AG08395 (cell line): ENCODE data around the gene SLC46A2.

Experiments used
- DNase-seq: peaks from one replicate; pipeline ENCODE4 v3.0.0; 2012; ENCODE audit warnings: mixed read lengths, low spot score

The SLC46A2 gene, protein sequence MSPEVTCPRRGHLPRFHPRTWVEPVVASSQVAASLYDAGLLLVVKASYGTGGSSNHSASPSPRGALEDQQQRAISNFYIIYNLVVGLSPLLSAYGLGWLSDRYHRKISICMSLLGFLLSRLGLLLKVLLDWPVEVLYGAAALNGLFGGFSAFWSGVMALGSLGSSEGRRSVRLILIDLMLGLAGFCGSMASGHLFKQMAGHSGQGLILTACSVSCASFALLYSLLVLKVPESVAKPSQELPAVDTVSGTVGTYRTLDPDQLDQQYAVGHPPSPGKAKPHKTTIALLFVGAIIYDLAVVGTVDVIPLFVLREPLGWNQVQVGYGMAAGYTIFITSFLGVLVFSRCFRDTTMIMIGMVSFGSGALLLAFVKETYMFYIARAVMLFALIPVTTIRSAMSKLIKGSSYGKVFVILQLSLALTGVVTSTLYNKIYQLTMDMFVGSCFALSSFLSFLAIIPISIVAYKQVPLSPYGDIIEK

DNA sequence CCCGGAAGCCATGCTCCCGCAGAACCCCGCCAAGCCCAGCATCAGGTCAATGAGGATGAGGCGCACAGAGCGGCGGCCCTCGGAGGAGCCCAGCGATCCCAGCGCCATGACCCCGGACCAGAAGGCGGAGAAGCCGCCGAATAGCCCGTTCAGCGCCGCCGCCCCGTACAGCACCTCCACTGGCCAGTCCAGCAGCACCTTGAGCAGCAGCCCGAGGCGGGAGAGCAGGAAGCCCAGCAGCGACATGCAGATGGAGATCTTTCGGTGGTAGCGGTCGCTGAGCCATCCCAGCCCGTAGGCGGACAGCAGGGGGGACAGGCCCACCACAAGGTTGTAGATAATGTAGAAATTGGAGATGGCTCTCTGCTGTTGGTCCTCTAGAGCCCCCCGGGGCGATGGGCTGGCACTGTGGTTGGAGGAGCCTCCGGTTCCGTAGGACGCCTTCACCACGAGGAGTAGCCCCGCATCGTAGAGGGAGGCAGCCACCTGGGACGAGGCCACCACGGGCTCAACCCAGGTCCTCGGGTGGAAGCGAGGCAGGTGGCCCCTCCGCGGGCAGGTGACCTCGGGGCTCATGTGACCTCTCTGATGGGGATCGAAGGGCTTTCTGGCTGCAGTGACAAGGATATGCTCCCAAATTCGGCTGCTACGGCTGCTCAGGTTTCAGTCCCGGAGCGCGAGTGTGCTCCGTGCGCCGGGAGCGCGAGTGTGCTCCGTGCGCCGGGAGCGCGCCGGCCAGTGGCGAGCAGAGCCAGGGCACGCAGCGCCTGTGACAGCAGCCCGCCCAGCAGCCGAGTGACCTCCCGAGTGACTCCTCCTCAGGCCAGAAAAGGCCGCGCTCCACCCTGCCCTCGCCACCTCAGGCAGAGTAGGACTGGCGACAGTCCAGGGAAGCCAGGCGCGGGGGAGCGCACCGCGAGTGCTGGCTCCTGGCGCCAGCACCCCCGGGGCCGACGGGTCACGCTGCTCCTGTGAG is at the start of gene SLC46A2:
SLC46A2 (minus strand) TSS at position 771 of the 976 bp plus-strand sequence; CDS start at position 576, 195 bp downstream.
- peak; percentile 35 for DNase-seq

DNA sequence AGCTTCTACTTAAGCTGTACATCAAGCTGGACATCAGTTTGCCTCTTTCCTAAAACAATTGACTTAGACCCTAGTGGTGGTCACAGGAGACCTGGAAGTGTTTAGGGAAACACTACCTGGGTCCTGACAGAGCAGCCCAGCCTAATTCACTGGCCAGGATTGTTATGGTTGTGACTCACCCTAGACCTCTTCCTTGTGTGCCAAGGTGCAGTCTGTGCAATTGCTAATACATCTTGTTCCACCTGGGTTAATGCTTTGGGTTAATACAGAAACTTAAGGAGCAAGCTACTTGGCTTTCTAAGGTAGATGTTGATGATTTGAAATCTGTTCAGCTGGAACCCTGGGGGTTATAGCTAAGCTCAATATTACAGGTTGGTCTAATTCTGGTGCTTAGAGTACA is 48.7 kb upstream of the SLC46A2 start:
- DNase-seq, result no peak

DNA sequence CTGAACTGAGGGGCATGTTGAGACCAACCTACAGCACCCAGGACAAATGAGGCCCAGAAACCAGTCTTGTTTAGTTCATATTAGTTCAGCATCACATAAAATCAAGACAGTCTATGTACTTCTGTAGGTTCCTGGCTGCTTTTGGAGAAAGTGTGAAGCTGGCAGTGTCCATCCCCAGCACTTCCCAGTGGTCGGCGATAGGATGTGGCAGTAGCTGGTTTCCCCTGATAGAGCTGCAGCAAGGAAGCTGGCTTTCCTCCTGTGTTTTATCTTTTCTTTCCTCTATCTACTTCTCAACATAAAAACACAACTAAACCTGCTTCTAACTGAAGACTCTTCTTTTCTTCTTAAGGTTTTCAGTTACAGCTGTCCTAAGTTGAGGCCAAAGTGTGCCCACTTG is 43.0 kb upstream of the SLC46A2 start:
- no peak for DNase-seq

DNA sequence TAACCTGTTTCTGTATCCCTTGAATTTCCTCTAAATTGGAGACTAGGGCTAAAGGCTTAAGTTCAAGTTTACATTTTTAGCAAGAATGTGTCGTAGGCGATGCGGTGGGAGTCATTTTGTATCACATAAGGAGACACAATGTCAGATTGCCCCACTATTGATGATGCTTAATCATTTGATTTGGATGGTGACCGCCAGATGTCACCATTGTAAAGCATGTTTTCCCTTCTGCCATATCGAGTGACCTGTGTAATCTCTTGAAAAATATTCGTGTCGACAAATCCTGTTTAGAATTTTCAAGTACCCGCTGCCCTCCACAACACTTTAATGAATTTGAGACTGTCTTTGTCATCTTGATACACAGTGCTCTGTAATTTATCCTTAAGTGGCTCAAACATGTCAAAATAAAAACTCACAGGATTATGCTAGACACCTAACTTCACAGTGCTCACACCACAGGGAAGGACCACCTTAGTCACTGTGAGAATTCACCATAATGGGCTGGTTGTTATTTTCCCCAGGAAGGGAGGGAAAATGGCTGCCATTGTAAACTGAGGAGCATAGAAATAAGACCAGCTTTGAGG is 34.5 kb upstream of the SLC46A2 start:
- peak; percentile 43 for DNase-seq

DNA sequence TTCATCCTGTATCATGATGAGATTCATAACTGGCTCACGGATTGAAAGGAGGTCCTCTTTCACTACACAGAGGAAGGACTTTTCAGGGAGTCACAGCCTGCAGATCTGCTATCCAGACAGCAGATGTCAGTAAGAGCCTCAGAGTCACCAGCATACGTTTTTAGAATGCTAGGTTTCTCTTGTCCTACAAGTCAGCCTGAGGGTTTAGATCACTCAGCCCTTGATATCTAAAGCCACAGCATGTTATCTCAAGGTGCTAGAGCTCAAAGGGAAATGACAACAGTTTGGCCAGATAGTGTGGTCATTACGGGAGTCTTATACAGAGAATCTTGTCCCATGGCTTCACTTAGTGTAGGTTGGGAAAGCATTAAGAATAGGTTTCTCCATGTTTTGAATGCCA is 30.9 kb upstream of the SLC46A2 start:
- DNase-seq, result peak; percentile 57

DNA sequence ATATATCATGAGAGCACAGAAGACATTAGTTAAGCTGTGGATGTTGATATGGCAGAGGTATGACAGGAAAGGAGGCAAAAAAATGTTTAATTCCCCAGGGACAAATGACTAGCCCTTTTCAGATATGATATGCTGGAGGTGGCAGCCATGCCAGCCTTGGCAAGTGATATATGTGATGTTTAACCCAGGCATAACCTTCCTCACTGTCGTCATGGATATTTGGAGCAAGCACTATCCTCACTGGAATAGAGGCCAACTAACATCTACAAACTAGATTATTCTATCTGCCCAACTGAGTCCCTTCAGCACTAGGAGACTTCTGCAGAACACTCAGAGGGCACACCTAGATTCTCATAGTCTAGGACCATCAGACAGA is 27.3 kb upstream of the SLC46A2 start:
- DNase-seq, result no peak

DNA sequence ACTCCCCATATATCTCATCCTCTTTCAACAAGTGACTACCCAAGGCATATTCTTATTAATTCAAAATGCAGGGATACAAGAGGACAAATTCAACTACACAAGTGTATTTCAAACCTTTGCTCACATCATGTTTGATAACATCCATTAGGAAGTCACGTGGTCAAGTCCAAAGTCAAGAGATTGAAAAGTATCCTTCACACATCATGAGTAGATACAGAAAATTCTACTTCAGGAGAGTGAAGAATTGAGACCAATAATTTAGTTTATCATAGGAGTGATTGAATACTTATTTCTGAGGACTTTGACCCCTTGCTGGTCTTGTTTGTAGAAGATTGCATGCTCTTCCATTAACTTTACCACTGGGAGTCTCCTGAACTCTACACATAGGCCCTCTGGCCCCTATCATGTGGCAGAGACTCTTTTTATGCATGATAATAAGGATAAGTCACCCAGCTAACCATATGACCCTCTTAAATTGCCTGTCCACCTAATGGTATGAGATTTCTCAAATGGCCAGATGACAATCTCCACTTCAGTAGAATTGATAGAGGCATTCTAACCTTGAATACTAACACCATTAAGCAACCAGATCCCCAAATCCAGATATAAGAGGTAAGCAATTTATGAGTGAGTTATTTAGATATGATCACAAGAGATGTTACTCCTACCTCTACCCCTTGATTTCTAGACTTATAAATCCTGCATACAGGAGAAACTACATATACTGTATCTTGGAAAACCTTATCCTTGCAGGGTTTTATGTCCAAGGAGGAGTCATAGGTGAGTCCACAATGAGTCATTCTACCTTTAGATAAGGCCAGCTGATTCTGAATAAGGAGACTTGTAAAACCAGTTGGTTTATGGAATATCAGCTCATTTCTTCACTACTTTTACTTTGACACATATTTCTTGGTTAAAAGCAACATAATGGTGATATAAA is 26.6 kb upstream of the SLC46A2 start:
- no peak for DNase-seq

DNA sequence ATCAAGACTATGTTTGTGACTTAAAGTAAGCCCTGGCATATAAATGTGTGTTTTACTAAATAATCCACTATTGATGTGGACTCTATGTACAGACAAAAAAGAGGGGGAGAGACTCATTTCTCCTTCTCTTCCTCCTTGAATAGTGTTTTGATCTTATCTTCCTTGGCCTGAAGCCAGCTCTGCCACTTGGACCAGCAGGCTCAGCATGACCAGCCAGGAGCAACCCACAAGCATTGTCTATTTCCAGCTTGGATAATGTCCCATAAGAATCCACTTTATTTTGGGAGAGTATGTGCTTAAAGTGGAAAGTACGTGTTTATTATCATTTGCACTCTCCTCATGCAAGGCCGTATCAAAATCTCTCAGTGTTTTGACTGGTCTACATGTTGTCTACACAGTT is 23.8 kb upstream of the SLC46A2 start:
- DNase-seq, result no peak

DNA sequence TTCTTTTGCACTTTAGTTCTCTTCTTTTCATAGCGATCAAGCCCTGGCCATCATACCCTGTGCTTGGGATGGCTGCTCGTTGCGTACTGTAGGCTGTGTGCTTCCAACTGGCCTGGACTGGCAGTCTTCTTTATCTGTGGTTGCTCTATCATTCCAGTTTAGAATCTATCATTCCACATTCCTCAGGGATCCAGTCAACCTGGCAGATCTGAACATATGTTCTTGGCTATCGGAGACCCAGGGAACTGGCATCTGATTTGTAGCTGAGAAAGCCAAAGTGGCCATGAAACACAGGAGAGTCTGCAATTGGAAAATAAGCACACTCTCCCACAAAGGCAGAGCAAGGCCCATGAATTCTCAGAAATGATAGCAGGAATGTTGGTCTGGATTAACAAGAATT is 22.6 kb upstream of the SLC46A2 start:
- no peak for DNase-seq

DNA sequence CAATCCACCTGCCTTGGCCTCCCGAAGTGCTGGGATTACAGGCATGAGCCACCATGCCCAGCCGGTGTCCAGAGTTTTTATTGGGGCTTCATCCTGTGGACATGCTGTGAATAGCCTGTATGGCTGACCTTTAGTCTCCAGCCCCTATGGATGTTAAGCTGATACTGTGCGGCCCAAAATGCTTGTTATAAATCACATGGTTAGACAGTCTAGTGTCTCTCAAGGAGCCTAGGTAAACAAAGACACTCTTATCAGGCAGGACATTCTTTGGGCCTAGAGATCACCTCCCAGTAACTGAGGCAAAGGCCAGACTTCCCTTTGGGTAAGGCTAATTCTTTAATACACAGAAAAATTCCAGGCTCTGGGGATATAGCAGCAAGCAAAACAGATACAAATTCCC is 22.0 kb upstream of the SLC46A2 start:
- DNase-seq, result no peak

DNA sequence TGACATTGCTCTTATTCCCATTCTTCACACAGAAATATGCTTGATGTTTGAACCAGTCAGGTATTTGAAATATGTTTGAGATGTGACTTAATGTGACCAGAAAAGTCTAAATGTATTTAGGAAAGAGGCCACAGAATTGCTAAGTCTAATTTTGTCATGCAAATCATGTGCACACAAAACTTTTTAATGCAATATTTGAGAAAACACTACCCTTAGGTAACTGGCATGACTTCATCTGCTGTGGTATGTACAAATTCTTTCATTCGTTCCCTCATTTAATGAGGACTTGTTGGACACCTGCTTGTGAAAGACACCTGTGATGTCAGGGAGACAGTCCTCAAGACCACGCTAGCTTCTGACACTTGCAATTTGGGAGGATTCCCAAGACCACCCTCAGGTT is 21.1 kb upstream of the SLC46A2 start:
- DNase-seq, result no peak

DNA sequence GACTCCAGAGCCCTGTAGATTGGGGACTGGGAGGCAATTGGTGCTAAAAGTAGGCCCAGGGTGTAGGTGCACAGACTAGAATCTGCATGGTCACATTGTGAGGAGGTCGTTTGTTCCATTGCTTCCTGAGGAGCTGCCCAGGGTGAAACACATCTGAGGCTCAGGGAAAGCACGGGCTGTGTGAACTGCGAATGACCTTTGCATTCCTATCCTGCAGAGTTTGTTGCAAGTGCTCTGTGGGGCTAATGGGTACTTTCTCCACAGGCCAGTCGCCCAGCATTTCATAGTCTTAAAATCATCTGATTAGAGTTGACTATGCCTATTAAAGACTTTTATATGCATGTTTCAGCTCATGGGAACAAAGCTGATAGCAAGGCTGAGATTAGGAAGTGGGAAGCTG is 14.4 kb upstream of the SLC46A2 start:
- no peak for DNase-seq

DNA sequence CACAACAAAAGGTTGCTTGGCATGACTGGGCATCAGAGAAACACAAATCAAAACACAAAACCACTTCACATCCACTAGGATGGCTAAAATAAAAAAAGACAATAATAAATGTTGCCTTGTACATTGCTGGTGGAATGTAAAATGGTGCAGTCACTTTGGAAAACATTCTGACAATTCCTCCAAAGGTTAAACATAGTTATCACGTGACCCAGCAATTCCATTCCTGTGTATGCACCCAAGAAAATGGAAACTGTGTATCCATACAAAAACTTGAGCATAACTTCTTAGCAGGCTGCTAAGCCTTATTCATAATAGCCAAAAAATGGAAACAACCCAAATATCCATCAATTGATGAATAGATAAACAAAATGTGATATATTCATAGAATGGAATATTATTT is 10.2 kb upstream of the SLC46A2 start:
- no peak for DNase-seq

DNA sequence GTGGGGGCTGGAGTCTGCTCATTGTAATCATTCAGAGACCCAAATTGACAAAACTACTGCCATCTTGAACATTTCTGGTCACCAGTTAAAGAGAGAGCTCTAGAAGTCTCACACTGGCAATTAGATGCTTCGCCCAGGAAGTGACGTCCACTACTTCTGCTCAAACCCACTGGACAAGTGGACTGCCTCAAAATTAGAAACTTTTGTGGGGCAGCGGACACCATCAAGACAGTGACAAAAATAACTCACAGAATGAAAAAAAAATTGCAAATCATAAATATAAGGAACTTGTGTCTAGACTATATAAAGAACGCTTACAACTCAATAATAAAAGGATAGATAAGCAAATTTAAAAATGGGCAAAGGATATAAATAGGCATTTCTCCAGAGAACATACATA is 9.8 kb upstream of the SLC46A2 start:
- DNase-seq, result no peak

DNA sequence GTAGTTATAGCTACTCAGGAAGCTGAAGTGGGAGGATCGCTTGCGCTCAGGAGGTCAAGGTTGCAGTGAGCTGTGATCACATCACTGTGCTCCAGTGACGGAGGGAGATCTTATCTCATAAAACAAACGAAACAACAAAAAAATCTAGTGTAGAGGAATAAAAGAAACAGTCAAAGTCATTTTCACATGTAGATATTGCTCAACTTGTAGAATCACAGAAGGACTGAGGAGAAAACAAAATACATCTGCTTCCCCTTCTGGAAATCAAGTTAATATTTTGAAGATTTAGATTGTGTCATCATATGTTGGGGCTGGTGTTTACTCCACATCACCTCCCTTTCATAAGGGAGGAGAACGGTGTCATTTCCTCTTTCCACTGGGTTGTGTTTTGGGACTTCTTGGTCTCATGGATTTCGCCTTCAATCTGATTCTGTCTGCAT is 8.2 kb upstream of the SLC46A2 start:
- DNase-seq, result no peak

DNA sequence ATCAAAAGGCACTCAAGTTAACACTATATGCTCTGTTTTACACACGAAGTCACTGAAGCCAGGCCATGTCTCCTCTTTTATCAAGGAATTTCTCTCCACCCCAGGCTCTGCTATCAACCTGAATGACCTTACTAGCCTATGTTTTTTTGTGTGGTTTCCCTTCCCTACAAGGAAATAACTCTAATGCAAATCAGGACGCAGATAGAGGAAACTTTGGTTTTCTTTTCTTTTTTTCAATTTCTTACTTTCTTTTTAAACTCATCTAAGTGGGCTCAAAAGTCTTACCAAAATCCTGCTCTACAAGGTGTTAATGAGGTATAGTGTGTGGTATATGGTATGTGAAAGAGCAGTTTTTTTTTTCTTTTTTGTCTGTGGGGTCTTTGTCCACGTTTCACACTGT is 5.5 kb upstream of the SLC46A2 start:
- DNase-seq, result no peak

DNA sequence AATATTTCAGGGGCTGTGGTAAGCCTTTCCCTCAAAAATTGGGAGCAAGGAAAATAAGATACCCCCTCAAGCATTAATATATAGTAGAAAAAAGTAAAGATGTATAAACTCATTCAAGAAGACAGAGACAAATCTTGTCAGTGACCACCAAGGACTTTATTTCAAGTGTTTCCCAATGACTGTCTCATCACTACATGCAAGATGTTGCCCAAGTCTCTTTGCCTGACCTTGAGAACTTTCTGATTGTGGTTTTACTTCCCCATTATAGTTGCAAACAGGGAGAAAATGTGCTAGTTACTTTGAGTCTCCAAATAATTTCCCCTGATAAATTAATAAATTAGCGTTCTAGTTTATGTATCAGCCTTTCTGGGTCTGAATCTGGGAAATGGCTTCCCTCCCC is 4.0 kb upstream of the SLC46A2 start:
- no peak for DNase-seq

DNA sequence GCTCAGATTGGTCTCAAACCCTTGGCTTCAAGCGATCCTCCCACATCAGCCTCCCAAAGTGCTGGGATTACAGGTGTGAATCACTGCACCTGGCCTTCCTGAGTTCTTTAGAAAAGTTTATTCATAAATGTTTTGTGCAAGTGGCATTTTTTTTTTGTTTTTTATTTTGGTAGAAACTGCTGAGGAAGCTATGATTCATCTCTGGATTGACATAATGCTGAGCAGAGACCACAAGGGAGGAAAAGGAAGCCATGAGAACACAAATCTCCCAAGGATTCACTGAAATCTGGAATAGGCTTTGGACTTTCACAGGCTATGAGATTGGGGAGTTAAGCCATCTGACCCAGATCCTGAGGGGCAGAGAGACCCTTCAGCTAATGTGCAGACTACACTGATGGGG is 3.4 kb upstream of the SLC46A2 start:
- DNase-seq, result peak; percentile 19

DNA sequence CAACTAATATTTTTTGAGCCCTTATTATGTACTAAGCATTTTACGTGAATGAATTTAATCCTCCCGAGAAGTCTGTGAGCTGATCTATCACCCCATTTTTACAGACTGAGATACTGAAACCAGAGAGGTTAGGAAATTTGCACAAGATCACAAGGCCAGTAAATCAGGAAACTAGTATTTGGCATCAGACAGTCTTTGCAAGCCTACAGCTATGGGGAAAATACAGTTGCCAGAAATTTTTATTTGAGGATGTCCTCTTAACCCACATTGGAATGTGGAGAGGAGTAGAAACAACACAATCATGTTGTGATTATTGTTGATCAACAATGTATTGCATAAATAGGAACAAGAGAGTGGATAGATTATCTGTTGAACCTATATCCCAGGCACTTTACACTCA is 2.3 kb upstream of the SLC46A2 start:
- no peak for DNase-seq

DNA sequence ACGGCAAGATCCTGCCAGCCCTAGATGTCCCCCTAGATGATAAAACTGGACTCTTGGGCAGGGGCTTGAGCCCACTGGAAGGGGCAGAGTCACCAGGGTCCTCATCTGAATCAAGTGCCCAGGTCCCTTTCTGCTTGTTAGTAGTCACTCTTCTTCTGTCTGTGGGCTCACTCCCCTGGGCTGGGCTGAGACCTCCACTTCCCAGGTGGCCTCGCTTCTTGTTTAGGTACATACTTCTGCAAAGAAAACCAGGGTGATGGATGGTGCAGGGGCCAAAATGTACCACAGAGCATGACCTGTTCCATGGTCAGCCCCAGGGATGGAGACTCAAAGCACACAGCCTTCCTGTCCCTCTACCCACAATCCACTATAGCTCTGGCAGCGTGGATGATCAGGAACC is 845 bp upstream of the SLC46A2 start:
- no peak for DNase-seq

DNA sequence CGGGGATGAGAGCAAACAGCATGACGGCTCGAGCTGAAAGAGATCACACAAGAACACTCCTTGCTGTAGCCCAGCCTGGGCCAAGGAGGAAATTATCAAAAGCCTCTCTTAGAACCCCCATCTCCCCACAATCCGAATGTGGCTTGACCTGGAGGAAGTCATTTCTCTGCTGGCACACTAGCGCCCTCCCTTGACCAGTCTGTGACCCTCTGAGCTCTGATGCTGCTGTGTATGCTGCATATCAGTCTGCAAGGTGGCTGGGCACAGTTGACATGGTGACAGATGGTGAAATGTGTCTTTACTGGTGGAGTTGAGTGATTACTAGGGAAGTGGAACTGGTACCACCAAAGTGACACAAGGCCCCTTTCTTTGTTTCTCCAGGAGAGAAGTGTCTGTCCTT is 3.3 kb downstream of the SLC46A2 start:
- no peak for DNase-seq
